TTC549 (cell line): Measurements from ENCODE around the gene SERTAD4.
"Not testable (repeated sequence)": the region's sequence is repeated elsewhere in the genome, so short reads cannot be mapped to it uniquely, and the experiment has no call there.

Experiments used
- FAIRE-seq: peaks from 2 replicates; lab custom pipeline; 2012; peaks lifted over from hg19 to GRCh38; lab: Jason Lieb, UNC

The SERTAD4 gene

DNA sequence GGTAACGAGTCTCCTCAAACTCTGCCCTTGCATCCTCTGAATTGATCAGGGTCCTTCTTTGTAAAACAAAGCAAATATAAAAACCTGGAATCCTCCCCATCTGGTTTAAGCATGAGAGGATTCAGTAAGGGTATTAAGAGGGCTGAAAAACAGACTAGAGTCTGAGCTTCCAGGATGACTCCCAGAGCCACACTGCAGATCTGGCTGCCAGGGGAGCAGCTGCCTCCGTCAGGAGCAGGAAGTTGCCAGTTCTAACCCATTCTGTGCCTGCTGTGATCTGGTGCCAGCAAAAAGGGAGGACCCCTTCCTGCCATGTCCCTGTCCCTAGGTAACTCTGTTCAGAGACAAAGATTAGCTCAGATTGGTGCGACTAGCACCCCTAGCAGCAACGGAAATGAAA, 27.5 kb downstream of the SERTAD4 start:
- FAIRE-seq = no peak

DNA sequence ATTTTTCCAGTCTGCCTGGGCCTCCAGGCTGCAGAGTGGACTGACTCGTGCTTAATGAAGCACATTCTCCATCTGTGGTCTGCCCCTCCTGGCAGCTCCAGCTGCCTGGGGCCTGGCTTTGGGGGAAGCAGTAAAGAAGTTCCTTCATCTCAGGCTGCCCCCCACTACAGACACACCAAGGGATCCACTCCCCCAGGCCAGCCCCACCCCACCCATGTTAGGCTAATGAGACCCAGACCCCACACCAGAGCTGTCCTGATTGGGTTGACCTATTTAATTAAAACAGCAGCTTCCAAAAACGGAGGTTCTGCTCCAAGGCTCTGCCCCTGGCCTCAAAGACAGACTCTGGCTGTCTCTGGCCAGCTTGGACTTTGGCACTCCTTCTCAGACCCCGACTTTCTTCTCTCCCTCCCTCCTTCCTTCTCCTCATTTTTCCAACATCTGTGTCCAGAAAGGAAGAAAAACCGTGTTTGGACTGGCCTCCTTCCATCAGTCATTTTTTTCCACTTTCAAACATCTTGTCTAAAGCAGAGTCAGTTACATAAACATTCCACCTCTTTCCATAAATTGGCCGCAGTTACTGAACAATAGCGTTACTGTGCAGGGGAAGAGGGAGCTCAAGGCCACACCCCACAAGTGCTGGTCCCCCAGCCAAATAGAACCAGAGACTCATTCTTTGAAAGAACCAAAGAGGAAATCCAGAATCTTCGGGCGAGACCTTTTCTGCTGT, 29.7 kb downstream of the SERTAD4 start:
- FAIRE-seq = no peak

DNA sequence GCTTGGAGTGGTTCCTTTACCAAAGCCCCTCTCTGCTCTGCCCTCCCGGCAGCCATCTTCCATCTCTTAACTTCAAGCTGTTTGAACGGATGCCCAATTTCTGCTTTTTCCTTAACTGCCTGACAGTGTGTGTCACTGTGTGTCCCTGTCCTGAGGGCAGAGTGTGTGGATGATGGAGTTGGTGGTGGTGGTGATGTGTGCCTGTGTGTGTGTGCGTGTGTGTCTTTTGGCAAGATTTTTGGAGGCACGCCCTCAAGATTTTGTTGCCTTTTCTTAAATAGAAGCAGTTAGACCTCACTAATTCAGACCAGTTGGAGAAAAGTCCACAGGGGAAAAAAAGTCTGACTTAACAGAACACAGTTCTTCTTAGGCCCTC, 30.3 kb downstream of the SERTAD4 start:
- FAIRE-seq = no peak

GRCh38 chr1:210263963-210264362, 31.4 kb downstream of the SERTAD4 start:
- no peak for FAIRE-seq

DNA sequence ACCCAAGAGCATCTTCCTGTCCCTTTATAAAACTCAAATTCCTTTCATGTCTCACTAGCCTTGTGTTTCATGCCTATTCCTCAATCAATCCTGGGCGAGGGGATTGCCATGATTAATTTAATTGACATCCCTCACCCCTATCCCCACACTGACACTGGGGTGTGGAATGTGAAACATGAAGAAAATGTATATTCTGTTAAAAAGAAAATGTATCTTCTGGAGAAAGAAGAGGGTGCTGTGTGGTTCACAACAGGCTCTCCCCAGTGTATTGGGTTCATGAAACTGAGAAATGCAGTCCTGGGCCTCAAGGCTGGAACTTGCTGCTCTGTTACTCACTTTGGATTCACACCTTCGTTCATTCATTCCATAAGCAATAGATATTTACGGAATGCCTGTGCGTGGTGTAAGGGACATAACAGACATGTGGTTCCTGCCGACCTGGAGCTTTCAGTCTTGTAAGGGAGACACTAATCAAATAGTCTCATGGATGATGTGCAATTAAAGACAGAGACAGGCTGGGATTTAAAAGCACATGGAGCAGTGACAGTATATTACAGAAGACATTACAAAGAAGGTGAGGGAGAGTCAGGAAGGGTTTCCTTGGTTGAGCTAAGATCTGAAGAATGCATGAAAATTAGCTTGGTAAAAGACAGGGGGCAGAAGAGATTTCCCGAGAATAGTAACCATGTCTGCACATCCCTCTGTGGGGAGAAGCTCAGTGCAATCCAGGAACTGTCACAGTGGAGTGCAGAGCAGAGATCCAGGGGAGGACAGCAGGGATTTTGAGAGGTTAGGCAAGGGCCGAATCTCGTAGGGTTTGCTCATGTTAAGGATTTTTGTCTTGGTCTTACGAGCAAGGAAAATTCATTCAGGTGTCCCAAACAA, 32.1 kb downstream of the SERTAD4 start:
- FAIRE-seq = no peak

DNA sequence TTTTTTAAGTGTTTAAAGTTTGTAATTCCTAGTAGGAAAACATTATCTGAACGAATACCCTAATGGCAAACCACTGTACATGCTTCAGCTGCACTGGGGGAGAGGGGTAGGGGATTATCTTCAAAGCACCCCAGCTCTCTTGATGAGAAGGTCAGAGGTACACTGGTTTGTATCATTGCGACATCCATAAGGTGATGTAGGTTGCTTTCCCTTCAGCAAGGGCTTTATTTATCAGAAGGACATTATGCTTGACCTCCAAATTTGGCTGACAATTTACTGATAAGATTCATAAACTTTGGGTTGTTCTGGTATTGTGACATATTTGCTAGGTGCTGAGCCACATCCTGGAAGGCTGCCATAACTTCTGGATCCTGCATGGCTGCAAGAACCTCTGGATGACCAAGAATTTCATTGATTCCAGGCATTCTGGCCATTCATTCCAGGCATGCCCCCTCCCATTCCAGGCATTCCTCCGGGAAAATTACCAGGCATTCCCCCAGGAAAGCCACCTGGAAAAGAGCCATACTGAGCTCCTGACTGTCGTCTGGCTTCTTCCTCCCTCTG, 32.9 kb downstream of the SERTAD4 start:
- not testable (repeated sequence) for FAIRE-seq

DNA sequence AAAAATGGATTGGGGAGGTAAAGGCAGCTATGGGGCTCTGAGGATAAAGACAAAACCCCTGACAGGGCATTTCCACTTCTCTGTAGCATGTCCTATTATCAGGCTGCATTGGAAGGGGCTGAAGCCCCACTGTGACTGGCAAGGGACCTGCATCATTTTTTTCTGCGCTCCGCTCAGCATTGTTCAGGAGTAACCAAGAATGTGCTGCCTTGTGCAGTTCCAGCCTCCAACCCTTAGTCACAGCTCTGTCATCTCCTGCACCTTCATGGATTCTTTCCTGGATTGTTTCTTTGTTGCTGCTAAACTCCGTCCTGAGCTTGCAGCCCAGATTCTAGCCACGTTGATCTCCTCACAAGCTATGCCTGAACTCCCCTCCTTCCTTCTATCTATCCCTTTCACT, 37.4 kb downstream of the SERTAD4 start:
- FAIRE-seq = no peak

DNA sequence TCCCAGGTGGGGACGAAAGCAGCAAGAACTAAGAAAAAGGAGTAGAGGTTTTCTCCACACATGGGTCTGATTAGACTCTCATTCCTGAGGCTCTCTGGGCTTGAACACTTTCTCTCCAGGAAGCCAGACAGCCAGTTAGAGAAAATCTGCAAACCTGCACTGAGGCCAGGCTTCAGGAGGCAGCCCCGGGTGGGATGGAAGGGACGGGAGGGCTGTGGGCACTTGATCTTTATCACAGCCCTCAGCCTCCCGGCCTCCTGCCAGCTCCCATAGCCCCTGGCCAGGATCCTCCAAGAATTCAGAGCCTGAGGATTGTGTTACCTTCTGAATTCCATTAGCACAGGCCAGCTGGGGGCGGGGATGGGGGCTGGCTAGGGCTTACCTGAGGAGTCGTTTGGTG, 40.1 kb downstream of the SERTAD4 start:
- no peak for FAIRE-seq

DNA sequence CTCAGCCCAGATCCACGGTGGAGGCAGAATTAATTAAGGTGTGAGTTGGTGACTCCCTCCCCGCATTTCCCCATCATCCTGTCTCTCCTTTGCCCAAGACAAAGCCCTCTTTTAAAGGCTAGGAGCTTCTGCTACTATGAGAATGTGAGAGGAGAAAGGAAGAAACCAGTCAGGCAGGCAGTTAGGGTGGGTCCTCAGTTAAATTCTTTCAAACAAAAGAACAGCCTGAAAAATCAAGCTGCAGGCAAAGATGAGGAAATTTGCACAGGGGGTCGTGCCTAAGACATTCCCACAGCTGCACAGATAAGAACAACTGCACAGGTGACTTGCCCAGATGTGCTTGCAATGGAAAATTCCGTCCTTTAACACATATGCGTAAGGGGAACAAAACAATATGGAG, 47.6 kb downstream of the SERTAD4 start:
- no peak for FAIRE-seq

- FAIRE-seq = no peak
Observed at GRCh38 chr1:210288116-210288515, 55.5 kb downstream of the SERTAD4 start.

- no peak for FAIRE-seq
Observed at GRCh38 chr1:210289248-210289647, 56.7 kb downstream of the SERTAD4 start.

GRCh38 chr1:210291081-210291764, 58.6 kb downstream of the SERTAD4 start:
- no peak for FAIRE-seq

DNA sequence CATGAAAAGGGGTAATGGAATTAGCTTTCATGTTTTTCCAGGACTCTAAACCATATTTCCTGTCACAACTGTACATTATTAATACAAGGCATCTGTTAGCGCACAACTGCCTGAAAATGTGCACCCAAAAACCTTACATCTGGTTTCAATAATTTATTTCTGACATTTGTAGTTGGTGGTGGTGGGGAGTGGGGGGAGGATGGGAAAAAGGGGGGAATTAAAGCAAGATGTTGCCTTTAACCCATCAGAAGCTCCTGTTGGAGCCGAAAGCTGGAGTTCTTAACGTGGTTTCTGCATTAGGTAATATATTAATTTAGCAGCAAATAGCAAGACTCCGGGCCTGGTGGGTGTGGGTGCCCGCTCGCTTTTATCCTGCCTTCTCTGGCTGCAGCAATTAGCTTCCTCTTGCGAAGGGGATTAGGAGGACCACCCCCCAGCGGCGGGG, 59.2 kb downstream of the SERTAD4 start:
- no peak for FAIRE-seq

- FAIRE-seq = no peak
Observed at GRCh38 chr1:210292231-210292871, 59.8 kb downstream of the SERTAD4 start.

- FAIRE-seq = no peak
Observed at GRCh38 chr1:210293171-210293607, 60.6 kb downstream of the SERTAD4 start.

DNA sequence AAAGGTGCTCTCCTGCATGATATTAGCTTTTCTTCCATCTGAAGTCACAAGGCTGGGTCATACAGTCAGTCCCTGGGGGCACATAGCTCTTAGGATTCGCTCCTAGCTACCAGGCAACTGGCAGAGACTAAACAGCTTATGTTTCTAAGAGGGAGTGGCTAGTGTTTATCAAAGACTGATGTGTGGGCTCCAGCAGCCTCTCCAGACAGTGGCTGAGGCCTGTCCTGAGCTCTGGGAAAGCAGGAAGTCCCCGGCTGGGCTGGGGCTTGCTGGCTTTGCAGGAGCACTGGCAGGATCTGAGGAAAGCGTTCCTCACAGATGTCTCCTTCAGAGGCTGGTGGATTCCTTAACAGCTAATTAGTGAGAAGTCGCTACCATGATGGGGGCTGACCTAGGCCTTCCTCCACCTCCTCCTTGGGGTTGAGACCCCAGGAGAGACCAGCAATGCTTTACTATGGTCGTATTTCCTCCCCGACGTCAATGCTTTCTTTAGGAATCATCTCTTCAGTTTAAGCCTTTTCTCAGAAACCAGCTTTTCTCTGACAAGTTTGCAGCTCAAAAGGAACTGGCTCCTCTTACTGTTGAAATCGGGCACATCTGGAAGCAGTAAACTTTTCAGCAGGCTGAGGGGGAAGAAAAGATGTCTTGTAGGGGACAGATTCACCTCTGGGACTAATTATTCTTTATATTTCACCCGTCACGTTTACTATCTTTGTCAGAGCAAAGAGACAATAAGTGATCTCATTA, 62.6 kb downstream of the SERTAD4 start:
- FAIRE-seq = no peak
